GM15510 (cell line): ENCODE measurements around the gene AGTR1.

Experiments
- POLR2A ChIP-seq: IDR thresholded peaks from 3 replicates; pipeline ENCODE4 v1.6.1; 2011; ENCODE audit warnings: borderline replicate concordance; ENCODE audit not compliant: insufficient read length; ENCODE audit errors: extremely low read depth

The AGTR1 gene

GRCh38 chr3:148697306-148698189, at the start of gene AGTR1:
AGTR1 (plus strand) TSS chr3:148697903; CDS start chr3:148741036, 43,133 bp downstream.
- TF ChIP-seq POLR2A, result no peak

GRCh38 chr3:148648685-148649352, 48.9 kb upstream of the AGTR1 start:
- no peak for TF ChIP-seq POLR2A

DNA sequence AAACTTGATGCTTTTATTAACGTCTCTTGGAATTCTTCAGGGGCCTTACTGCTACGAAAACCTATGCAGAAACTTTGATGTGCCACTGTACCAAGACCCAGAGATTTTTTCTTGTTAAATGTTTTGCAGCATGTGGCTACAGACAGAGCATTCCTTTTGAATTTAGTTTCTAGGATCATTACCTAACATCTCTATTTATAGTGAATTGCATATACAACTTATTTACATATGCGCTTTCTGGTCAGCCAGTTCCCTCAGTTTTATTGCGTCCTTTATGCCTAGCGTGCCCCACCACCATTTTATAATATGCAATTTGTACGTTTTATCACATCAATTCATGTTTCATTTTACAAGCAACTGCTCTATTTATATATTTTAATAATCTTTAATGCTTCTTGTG, 46.2 kb upstream of the AGTR1 start:
- no peak for TF ChIP-seq POLR2A

DNA sequence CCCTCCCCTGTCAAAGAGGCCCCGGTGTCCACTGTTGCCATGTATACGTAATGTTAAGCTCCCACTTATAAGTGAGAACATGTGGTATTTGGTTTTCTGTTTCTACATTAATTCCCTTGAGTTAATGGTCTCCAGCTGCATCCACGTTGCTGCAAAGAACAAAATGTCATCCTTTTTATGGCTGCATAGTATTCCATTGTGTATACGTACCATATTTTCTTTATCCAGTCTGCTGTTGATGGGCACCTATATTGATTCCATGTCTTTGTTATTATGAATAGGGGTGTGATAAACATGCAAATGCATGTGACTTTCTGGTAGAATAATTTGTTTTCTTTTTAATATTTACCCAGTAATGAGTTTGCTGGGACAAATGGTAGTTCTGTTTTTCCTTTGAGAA, 43.3 kb upstream of the AGTR1 start:
- no peak for TF ChIP-seq POLR2A

DNA sequence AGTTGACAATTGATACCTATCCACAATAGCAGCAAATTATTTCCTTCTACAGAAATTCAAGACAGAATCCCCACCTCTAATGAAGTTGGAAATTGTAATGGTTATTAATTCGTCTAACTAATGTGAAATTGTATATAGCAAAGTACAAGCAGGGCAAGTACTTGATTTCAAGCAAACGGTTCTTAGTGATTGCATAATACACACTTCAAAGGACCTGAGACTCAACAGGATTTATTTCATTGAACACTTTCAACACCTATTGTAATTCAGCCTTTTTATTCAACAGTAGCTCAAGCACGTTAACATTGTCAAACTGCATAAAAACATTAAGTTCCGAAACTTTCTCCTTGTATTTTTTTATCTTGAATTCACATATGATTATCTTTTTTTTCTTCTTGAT, 40.2 kb upstream of the AGTR1 start:
- no peak for TF ChIP-seq POLR2A

DNA sequence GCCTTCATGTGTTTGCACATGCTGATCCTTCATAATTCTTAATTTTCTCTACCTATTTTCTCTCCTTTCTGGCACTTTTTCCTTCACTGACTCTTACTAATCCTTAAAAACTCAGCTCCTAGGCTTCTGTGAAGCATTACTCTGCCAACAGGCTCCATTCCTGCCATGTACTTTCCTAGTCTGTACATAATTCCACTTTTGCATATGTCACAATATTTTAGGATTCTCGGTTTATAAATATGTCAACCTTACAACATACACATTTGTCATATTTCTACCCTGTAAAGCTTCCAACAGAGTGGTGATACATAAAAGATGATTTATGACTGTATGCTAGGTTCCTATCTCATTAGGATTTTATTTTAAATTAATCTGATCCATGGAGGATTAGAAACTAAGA, 38.2 kb upstream of the AGTR1 start:
- no peak for TF ChIP-seq POLR2A

- TF ChIP-seq POLR2A, result no peak
Observed at GRCh38 chr3:148680289-148680688, 17.4 kb upstream of the AGTR1 start.

GRCh38 chr3:148681080-148681479, 16.6 kb upstream of the AGTR1 start:
- TF ChIP-seq POLR2A, result no peak

GRCh38 chr3:148682997-148683396, 14.7 kb upstream of the AGTR1 start:
- TF ChIP-seq POLR2A, result no peak

GRCh38 chr3:148694116-148694515, 3.6 kb upstream of the AGTR1 start:
- no peak for TF ChIP-seq POLR2A

DNA sequence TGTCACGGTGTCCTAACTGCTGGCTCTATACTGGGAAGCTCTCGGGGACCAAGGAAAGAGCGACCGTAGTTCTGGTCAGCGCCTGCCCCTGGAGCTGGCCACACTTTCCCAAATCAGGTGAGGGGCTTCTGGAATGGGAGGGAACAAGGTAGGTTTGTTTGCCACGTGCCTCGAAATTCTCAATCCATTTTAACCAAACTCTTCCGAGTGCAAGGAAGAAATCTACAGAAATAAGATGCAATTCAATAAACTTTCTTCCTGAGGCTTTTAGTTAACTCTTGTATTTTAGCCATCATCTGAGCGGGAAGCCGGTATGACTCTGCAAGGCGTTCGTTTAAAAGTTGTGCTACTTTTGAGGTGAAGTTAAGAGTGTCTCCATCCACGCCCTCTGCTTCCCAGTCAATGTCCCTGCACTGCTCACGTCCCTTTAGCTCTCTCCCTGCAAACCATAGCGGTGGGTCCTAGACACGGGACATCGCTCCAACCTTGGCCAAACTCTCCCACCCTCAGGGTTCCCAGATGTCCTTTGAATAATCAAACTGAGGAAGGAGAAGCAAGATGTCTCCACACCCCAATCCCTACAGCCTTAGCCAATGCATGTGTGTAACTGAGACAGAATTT, 597 bp downstream of the AGTR1 start:
- no peak for TF ChIP-seq POLR2A

- TF ChIP-seq POLR2A, result no peak
Observed at GRCh38 chr3:148705314-148705713, 7.6 kb downstream of the AGTR1 start.

DNA sequence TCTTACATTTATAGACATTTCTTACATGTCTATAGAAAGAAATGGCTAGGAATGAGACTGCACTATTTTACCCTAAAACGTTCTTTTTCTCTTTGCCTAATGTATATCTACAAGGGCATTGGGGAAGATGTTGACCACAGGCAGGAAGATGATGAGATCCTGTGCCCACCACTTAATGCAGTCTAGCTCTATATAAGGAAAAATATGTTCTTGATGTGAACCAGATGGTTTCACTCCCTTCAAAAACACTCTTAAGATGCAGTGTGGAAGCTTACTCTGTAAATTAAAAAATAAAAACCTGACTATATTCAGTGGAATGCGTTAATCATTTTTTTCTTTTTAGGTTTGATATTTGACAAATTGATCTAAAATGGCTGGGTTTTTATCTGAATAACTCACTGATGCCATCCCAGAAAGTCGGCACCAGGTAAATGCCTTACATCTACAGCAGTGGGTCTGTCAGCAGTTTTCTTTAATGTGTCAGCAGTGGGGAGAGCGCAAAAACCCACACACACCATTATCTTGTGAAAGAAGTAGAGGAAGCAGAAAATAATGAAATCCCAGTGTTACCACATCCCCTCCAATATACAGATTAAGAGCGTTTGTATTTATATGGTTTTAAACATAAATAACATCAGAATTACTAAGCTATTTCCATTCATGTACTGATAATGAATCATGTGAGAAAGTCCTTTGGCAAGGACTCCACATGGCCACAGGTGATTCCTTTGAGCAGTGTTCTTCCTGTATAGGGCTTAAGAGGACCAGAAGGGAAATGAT, 10.1 kb downstream of the AGTR1 start:
- no peak for TF ChIP-seq POLR2A

DNA sequence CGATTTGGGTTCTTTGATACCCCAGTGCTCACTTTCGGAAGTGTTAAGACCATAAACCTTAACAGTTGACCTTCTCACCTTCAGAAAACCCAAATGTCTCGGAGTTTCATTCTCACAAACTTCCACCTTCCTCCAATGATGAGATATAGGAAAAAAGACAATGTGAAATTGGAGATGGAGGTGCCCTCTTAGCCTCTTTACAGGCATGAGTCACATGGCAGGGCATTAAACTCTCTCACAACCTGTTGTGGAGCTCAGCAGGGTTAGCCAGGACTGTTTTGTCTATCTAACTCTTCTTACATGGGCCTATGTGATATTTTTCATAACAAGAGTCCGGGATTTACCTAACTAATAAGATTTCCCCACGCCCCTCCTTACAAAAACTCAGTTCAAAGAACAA, 10.7 kb downstream of the AGTR1 start:
- TF ChIP-seq POLR2A, result no peak
